HFF-Myc (cell line): Measurements from ENCODE around the gene EPHA6.
A peak's percentile ranks its signal among the peaks of the same experiment; 100 is the strongest.

Experiments used
- DNase-seq: peaks from one replicate; pipeline ENCODE4 v3.0.0-alpha.2; 2011; ENCODE audit warnings: low read depth; ENCODE audit errors: extremely low read depth
- H3K4me3 ChIP-seq: replicated peaks from 2 replicates; pipeline ENCODE4 v1.5.1; 2011; ENCODE audit warnings: low read depth, mild to moderate bottlenecking, control low read depth, low read length
- CTCF ChIP-seq: IDR thresholded peaks from 2 replicates; pipeline ENCODE4 v1.5.1; 2012; ENCODE audit warnings: mild to moderate bottlenecking, low read depth, low read length, control low read depth; ENCODE audit errors: missing control alignments

EPHA6 gene

GRCh38 chr3:97138914-97139541 lies 324.6 kb downstream of the EPHA6 start:
- DNase-seq, result no peak
- peak; percentile 10 for TF ChIP-seq CTCF
- H3K4me3 ChIP-seq, result no peak overlapping the region

DNA sequence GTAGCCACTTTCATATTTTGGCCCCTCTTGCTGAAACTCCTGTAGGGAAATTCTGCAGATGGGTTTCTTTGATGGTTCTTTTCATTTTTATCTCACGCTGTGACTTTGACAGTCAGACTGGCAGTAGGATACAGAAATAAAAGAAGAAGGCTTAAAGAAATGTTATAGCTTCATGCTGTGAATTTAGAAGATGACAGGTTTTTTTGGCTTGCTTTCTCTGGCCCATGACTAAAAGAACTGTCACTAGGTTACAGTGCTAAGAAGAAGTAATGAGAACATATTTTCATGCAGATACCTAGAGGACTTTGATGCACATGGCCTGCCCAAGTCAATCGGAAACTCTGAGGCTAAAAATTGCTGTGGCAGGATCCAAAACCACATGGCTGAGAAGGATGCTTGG lies 334.5 kb downstream of the EPHA6 start:
- TF ChIP-seq CTCF, result no peak
- no peak overlapping the region for H3K4me3 ChIP-seq
- DNase-seq, result no peak

DNA sequence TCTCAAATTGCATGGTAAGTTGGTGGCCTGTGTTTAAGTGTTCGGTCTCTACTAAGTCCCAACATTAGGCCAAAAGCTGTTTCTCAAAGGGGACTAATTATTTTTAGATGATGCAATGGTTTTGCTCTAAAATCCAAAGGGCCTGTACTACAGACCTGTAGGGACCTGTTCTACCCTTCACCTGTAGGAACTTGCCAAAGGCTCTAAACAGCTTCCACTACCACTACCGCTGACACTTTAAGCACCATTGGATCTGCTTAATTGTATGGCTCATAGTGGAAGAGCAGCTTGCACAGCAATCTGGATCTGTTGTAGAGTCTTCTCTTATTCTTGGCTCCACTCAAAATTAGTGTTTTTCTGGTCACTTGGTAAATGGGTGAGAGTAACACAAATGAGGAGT lies 346.8 kb downstream of the EPHA6 start:
- no peak for DNase-seq
- H3K4me3 ChIP-seq, result no peak overlapping the region
- TF ChIP-seq CTCF, result no peak

GRCh38 chr3:97177242-97177641 lies 362.8 kb downstream of the EPHA6 start:
- no peak overlapping the region for H3K4me3 ChIP-seq
- TF ChIP-seq CTCF, result no peak
- DNase-seq, result no peak

DNA sequence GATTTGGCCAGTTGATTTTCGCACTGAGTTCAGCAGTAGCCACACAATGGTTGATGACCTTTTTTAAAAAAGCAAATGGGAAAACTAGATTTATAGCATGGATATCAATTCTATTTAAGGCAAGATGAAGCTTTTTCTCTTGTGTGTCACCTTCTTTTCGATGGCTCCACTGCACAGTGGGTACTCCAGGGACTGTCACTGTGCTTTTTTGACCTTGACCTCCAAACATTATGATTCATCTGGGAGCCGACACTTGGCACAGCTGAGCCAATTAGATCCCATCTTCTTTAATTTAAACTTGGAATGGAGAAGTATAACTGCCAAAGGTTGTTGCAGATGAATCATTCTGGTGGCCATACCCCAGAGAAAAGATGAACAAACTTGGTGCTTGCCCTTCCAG lies 367.3 kb downstream of the EPHA6 start:
- TF ChIP-seq CTCF, result no peak
- DNase-seq, result no peak

GRCh38 chr3:97187771-97188170 lies 373.4 kb downstream of the EPHA6 start:
- no peak for DNase-seq
- TF ChIP-seq CTCF, result no peak
- no peak overlapping the region for H3K4me3 ChIP-seq

More for the DNA sequence above, 367.3 kb downstream of the EPHA6 start:
- no peak overlapping the region for H3K4me3 ChIP-seq

DNA sequence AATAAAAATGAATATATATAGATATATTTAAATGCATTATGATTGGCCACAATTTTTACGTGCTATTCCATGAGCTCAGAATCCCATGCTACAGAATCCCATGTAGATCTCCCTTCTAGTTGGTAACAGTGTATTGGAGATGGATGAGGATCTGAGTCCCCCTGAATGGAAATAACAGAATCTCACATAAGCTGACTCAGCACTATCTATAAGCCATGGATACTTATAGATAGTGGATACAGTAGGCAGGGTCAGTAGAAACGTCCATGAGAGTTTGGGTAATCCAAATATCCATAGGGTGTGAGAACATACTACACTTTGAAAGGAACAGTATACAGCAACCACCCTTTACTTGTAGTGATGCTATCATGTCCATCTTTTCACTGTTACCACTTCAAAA lies 375.4 kb downstream of the EPHA6 start:
- H3K4me3 ChIP-seq, result no peak overlapping the region
- no peak for TF ChIP-seq CTCF
- no peak for DNase-seq
